Eye (tissue), 1 donor: Measurements from ENCODE around the gene IGSF23.

ENCODE experiments used
- DNase-seq: peaks from one replicate; pipeline ENCODE4 v3.0.0-alpha.2; 2015

The IGSF23 gene, protein sequence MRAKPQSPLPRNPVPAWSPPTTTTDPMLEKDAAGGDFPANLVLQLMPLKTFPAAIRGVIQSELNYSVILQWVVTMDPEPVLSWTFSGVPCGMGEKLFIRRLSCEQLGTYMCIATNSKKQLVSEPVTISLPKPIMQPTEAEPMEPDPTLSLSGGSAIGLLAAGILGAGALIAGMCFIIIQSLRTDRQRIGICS

DNA sequence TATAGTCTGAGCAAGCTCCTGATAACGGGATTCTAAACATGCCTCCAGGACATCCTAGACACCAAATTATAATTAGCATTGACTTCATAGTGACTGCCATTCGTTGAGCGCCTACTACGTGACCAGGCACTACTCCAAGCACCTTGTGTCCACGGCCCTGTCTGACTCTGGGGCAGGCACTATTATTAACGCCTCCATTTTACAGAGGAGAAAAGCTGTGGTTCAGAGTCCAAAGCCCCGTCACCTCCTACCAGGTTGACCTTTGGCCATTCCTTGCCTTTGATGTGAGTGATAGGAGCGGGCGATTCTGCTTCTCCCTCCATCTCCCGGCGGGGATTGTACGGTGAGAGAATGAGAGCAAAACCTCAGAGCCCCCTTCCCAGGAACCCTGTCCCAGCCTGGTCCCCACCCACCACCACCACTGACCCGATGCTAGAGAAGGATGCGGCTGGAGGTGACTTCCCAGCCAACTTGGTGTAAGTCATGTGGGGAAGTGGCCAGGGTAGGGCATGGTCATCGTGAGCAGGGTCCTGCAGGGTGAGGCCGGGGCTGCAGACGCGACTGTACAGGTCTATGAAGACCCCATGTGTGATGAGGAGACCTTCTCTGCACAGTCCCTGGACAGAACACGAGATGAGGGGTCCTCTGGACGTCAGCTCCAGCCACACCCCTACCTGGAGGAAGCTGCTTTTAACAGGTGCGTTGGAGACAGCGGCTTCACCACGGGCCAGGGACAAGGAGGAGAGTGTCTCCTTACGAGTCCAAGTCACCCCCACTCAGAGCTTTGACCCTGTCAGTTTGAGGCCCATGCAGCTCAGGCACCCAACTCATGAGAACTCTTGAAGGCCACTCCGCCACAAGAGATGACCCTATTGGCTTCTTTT, at the start of gene IGSF23:
Gene IGSF23, plus strand, starts transcription at position 269 of the 884 bp plus-strand sequence. Its CDS starts 83 bp downstream, at position 352.
- no peak for DNase-seq

DNA sequence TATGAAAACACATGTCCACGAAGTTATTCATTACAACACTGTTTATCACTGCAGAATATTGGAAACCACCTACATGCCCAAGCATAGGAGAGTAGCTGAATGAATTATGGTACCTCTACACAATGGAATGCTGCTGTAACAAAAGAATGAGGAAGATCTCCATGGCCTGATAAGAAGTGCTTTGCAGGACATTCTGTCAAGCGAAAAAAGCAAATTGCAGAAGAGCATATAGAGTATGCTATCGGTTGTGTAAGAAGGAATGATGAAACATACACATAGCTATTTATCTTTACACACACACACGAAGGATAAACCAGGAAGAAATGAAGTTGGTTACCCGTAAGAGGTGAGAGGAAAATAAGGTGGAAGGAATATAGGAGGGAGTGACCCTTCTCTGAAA, 46.4 kb upstream of the IGSF23 start:
- no peak for DNase-seq

DNA sequence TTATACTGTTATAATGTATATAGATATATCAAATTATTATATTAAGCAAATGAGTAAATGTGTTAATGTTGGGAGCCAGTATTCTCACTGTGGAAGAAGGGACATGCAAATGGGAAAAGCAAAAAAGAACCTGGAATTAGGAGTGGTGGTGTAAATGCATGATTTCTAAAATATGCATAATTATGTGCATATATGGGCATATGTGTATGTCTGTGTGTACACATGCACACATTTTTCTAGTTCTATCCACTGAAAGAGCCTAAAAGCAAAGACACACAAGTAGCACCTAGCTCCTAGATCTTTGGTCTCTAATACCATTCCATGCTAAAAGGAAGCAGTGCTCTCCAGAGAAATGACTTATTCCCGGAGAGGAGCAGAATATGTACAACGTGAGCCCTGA, 45.6 kb upstream of the IGSF23 start:
- no peak for DNase-seq

DNA sequence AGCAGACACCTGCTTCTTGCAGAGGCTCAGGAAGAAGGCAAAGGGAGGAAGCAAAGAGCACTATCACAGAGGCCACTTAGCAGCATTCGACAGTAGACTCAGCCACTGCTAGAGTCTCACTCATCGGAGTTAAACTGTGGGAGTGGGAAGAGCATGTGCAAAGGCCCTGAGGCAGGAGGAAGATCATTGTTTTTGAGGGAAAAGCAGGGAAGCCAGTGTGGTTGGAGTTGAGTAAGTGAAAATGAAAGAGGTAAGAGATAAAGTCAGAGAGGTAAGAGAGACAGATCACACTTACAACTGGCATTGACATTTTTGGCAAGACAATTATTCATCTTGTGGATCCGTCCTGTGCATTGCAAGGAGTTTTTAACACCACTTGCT, 42.8 kb upstream of the IGSF23 start:
- no peak for DNase-seq

DNA sequence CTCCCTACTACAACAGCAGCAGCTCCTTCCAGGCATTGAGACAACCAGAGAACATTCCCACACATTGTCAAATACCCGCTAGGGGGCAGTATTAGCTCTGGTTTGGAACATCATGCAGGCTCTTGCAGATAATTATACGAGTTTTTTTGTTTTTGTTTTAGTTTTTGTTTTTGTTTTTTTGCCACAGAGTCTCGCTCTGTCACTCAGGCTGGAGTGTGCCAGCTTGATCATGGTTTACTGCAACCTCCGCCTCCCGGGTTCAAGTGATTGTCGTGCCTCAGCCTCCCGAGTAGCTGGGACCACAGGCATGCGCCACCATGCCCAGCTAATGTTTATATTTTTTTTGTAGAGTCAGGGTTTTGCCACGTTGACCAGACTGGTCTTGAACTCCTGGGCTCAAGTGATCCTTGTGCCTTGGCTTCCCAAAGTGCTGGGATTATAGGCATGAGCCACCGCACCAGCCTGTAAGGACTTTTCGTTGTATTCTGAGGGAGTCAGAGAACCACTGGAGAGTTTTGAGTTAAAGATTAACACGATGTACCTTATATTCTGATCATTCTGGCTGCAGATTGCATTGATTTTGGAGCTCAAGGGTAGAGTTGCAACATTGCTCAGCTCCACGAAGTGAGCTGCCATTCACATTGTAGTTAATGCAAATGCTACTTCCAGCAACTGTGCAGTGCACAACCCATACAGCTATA, 42.2 kb upstream of the IGSF23 start:
- DNase-seq: peak; percentile 89

DNA sequence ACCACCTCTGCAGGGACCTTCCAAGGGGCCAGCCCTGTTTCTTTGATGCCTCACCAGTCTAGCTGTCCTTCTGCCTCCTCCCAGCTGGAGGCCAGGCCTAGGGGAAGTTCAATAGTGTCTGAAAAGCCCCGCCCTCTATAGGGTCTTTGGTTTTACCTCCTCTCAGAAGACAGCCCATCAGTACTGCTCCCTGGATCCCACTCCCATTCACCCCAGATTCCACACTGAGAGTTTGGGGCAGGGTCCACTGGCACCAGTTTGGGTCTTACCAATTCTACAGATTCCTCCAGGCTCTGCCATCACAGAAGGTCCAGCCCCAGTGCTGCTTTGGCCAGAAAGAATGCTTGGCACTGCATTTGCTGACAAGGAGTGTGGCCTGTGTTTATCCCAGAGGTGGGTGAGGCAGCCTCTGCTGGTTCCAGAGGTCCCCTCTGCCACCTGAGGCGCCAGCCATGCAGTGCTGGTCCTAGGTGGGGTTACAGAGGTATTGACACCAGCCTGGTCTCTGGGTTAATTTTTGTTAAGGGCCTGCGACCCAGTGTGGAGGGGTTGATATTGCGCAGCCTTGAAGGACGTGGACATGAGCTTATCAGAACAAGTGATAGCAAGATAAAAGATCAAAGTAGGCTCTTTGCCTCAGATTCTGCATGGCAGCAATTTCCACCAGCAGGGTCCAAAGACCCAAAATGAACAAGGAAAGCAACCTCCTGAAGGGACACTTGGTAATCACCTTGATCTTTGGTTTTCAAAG, 41.4 kb upstream of the IGSF23 start:
- DNase-seq: no peak

DNA sequence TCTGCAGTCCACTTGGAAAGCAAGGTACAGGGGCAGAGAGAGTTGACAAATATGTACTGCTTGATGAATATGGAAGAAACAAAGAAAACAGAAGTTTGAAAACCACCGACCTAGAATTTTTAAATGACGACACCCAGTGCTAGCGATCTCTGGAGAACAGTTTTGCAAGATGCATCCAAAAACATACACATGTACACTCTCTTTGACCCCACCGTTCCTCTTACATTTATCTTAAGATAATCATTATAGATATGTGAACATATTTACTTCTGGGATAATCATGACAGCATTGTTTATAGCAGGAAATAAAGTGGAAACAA, 40.8 kb upstream of the IGSF23 start:
- DNase-seq: no peak

DNA sequence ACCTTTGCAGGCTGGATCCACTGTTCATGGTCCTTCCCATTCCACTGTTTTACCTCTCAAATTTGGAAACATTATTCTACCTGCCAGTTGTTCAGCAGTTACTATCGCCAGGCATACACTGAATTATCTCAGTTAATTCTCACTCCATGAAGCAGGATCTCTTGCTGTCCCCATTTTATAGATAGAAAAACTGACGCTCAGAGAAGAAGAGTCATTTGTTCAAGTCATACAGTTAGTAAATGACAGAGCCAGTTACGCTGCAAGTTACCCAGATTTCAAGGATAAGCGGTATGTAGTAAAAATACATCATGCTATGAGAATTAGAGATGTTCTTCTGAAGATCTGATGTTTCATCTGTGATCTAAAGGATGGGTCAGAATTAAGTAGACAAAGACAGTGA, 40.2 kb upstream of the IGSF23 start:
- no peak for DNase-seq

DNA sequence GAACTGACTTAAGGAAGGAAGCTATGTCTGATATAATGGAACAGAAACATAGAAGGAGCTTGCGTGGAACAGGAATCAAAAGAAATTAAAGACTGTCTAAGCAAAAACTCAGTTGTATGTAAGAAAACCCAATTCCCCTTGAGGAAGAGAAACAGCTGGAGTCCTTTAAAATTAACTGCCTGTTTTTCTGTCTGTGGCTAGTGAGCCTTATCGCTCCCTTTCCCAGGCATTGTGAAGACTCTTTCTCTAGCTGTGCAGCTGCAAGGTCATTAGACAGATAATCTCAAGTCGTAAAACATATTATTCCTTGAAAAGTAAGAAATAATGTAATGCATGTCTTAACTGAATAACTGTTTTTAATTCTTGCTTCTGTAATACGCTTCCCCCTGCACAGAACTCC, 39.7 kb upstream of the IGSF23 start:
- no peak for DNase-seq

DNA sequence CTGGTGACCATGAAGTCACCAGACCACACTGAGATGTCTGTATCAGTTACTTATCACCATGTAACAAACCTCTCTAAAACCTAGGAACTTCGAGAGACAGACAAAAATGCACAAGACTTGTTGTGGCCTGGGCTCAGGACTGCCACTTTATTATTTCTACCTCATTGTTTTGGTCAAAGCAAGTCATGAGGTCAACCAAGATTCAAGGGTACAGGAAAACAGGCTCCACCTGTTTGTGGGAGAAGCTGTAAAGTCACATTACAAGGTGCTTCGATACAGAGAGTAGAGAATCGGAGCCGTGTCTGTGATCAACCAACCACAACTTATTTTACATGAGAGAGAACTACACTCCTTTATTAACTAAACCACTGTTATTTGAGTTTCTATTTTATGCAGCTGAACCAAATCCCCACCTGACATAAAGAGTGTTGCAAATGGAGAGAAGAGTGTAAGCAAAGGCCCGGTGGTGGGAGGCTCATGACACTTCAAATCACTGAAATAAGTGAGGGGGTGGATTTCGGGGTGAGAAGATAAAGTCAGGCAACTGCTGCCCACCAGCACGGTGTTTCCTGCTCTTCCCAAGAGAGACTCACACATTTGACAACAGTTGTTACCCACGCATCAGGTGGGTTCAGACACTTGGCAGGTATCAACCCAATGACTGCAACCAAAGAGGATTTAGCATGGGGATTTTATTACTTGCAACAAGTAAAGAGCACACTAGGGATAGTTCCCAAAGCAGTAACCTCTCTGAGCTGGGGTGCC, 39.0 kb upstream of the IGSF23 start:
- no peak for DNase-seq

DNA sequence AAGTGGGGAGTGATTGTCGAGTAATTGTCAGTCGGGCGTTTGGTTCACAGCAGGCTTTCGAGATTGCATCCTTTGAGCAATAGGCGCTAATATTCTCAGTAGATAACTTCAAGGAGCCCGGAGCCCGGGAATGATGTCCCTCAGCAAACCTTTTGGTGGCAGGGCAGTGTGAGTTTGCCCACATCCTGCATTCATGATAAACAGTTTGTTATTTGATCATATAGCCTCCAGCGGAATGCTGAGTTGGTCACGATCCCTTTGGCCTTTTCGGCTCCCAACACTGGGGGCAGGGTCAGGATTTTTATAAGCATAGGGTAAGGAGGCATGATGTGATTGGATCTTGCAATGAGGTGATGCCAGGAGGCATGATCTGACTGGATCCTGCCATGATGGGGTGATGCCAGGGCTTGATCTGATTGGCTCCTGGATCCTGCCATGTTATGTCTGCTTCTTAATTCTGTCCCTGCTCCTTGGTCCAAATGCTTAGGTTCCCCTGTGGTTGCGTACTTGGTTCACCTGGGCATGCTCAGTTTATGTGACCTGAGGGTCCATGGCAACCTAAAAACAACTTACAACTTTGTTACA, 38.2 kb upstream of the IGSF23 start:
- DNase-seq: no peak

DNA sequence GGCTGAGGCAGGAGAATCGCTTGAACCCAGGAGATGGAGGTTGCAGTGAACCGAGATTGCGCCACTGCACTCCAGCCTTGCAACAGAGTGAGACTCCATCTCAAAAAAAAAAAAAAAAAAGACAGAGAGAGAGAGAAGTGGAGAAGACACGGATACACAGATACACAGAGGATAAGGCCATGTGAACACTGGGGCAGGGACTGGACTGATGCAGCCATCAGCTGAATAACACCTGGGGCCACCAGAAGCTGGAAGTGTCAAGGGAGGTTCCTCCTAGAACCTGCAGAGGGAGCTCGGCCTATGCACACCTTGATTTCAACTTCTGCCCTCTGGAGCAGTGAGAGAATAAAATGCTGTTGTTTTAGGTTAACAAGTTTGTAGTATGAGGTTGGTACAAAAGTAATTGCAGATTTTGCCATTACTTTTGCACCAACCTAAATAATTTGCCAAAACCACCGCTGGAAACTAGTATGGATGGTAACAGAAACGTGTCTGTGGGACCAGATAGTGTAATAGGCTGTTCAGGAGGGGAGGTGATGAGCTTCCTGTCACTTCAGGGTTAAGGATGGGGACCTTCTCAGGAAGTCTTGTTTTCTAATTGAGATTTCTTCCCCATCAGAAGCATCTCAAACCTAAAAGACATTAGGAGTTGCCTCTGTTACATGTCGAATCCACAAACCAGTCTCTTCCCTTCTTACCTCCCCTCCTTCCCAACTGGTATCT, 36.4 kb upstream of the IGSF23 start:
- no peak for DNase-seq

DNA sequence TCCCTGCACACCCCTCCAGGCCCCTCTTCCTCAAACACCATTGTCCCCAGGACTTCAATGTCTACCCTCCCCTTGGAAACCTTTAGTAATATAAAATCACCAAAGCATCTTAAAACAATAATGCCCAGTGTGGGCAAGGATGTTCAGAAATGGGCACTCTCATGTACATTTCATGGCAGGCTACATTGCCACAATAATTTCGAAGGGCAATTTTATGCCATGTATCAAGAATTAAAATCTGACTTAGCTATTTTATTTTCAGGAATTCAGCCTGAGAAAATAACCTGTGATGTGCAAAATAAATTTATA, 35.8 kb upstream of the IGSF23 start:
- DNase-seq: no peak

DNA sequence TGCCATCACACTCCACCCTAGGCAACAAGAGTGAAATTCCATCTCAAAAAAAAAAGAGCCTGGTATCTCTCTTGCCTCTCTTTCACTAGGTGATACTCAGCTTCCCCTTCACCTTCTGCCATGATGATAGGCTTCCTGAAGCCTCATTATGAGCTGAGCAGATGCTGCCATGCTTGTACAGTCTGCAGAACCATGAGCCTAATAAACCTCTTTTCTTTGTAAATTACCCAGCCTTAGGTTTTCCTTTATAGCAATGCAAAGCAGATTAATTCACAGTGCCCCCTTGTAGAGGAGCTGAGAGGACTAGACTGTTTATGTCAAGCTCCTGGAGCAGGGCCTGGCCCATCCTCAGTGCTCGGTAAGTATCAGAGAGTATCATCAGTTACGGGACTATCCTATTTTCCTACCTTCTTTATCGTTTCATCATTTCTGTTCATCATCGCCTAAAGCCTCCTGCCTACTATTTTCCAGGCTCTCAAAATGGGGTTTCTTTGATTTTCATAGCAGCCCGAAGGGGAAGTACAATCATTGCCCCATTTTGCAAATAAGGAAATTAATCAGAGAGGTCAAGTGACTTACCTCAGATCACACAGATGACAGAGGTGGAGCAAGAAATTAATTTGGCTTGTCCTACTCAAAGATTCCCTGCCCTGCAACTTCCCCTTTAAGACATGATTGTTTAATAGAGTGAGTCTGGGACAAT, 33.5 kb upstream of the IGSF23 start:
- no peak for DNase-seq

DNA sequence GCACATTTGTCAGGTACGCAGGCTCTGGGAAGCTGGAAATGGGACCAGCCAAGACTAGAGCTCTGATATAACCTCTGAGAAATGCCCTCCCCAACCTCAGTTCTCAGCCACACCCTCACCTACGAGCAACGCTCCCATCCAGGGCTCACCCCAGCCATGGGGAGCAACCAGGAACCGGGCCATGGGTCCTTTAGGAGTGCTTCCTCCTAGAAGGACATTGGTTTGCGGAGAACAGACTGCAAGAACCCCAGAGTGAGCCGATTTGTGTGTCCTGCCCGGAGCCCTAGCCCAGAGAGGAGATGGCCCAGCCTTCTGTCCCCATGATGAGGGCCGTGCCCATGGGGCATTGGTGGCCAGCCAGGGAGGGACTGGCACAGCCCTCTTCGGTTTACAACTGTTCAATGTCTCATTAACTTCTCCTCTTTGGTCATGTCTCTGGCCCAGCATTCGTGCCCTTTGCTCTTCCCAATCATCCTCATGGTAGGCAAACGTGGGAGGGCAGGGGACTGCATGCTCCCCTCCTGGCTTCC, 32.9 kb upstream of the IGSF23 start:
- DNase-seq: no peak

DNA sequence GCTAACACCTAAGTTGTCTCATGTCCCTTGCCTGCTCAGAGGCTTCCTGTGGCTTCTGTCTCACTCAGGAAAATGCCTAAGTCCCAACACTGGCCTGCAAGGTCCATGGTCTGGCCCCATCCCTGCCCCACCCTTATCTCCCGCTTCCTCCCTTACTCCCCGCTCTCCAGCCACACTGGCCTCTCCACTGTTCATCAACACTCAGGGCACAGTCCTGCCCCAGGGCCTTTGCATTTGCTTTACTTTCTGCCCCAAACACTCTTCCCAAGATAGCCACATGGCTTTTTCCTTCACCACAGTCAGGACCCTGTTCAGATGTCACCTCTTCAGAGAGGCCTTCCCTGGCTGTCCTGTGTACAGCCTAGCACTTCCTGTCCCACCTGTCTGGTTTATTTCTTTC, 32.1 kb upstream of the IGSF23 start:
- DNase-seq: no peak

DNA sequence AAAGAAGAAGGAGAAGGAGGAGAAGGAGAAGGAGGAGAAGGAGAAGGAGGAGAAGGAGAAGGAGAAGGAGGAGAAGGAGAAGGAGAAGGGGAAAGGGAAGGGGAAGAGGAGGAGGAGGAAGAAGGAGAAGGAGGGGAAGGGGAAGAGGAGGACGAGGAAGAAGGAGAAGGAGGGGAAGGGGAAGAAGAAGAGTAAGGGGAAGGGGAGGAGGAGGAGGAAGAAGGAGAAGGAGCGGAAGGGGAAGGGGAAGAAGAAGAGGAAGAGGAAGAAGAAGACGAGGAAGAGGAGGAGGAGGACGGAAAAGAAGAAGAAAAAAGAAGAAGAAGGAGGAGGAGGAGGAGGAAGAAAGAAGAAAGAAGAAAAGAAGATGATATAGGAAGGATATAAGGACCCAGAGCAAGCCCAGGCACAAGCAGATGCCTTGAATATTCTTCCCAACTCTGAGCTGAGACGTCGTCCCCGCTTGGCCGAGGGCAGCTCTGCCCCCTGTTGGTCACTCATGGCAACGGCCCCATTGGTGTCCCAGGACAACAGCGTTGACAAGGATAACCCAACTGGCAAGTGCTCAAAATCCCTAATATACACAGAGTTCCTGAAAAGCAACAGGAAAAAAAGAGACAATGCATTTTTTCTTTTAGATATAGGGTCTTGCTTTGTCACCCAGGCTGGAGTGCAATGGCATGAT, 30.6 kb upstream of the IGSF23 start:
- DNase-seq: no peak

DNA sequence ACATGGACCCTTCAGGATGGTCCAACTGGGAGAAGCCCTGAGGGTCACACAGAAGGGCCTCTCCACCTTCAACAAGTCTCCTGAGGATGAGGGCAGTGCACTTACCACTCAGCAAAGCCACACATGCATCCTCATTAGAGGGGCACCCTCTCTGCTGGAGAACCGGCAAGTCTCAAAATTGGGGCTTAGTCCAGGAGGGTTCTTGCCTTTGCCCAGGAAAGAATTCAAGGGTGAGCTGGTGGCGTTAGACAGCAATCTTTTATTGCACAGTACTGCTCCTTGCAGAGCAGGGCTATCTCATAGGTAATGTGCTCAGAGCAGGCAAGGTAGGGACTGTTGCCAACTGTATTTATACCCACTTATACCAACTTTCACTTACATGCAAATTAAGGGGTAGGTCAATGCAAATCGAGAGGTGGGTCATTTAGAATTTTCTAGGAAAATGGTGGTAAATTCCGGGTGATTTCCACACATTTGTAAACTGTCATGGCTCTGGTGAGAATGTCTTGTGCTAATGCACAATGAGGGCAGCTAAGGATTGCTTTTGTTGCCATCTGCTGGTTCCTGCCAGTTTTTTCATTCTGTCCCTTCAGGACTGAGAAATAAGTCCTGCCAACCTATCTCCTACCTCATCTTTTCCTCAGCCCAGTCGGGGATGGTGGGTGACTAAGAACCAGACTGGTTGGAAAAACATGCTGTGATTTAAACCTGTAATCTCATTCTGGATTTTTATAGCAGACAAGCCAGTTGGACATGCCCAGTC, 27.8 kb upstream of the IGSF23 start:
- DNase-seq: no peak
